ENCODE results near the gene ANKRD18A. TPM values are rescaled to one million over a fixed set of nuclear protein-coding genes. Genes with fewer than 3 reads are reported as not detected.
"Not testable (repeated sequence)": the region's sequence is repeated elsewhere in the genome, so short reads cannot be mapped to it uniquely, and the experiment has no call there.

Gene ANKRD18A
- total RNA-seq, 1 donor from 2014 or later = 4.1 TPM

- peak overlapping the region; percentile 90 for H3K4me3 Mint-ChIP-seq
- intact Hi-C loops (cut with micrococcal nuclease) = loop anchor here (5.0 kb wide), 1 partner anchor 52 kb away; no protein-coding TSS in a partner anchor
- H3K27me3 Mint-ChIP-seq (ENCODE audit: insufficient read depth) = peaks cover 43% of the 10 kb centered on the region
- peak overlapping the region; percentile 91 for H3K27ac Mint-ChIP-seq
- no peak for DNase-seq (ENCODE audit: low spot score)
- H3K36me3 Mint-ChIP-seq (ENCODE audit: low read depth) = no peaks in the 10 kb centered on the region
- H3K4me1 Mint-ChIP-seq (ENCODE audit: low read depth) = peaks cover 21% of the 10 kb centered on the region
- H3K9me3 Mint-ChIP-seq = peaks cover 4% of the 10 kb centered on the region
Measured at GRCh38 chr9:38619556-38620447, 594 bp downstream of the ANKRD18A start.

- H3K4me3 Mint-ChIP-seq; intact Hi-C loops (cut with micrococcal nuclease); H3K36me3 Mint-ChIP-seq (ENCODE audit: low read depth); DNase-seq (ENCODE audit: low spot score); H3K9me3 Mint-ChIP-seq; H3K27ac Mint-ChIP-seq; H3K27me3 Mint-ChIP-seq (ENCODE audit: insufficient read depth); H3K4me1 Mint-ChIP-seq (ENCODE audit: low read depth): not testable (repeated sequence)
Measured at GRCh38 chr9:38598029-38598745, 22.2 kb downstream of the ANKRD18A start.

- intact Hi-C loops (cut with micrococcal nuclease); H3K27ac Mint-ChIP-seq; DNase-seq (ENCODE audit: low spot score); H3K4me3 Mint-ChIP-seq; H3K9me3 Mint-ChIP-seq; H3K4me1 Mint-ChIP-seq (ENCODE audit: low read depth); H3K36me3 Mint-ChIP-seq (ENCODE audit: low read depth); H3K27me3 Mint-ChIP-seq (ENCODE audit: insufficient read depth): not testable (repeated sequence)
Measured at GRCh38 chr9:38595117-38595516, 25.3 kb downstream of the ANKRD18A start.

- intact Hi-C loops (cut with micrococcal nuclease); H3K4me1 Mint-ChIP-seq (ENCODE audit: low read depth); H3K27me3 Mint-ChIP-seq (ENCODE audit: insufficient read depth); H3K36me3 Mint-ChIP-seq (ENCODE audit: low read depth); H3K9me3 Mint-ChIP-seq; H3K4me3 Mint-ChIP-seq; DNase-seq (ENCODE audit: low spot score); H3K27ac Mint-ChIP-seq: not testable (repeated sequence)
Measured at GRCh38 chr9:38591346-38592063, 28.9 kb downstream of the ANKRD18A start.

GRCh38 chr9:38583765-38584164 lies 36.6 kb downstream of the ANKRD18A start:
- H3K27ac Mint-ChIP-seq; DNase-seq (ENCODE audit: low spot score); H3K27me3 Mint-ChIP-seq (ENCODE audit: insufficient read depth); H3K4me3 Mint-ChIP-seq; H3K36me3 Mint-ChIP-seq (ENCODE audit: low read depth); H3K4me1 Mint-ChIP-seq (ENCODE audit: low read depth); intact Hi-C loops (cut with micrococcal nuclease); H3K9me3 Mint-ChIP-seq: not testable (repeated sequence)

- intact Hi-C loops (cut with micrococcal nuclease); DNase-seq (ENCODE audit: low spot score); H3K36me3 Mint-ChIP-seq (ENCODE audit: low read depth); H3K9me3 Mint-ChIP-seq; H3K4me3 Mint-ChIP-seq; H3K4me1 Mint-ChIP-seq (ENCODE audit: low read depth); H3K27ac Mint-ChIP-seq; H3K27me3 Mint-ChIP-seq (ENCODE audit: insufficient read depth): not testable (repeated sequence)
Measured at GRCh38 chr9:38580112-38580511, 40.3 kb downstream of the ANKRD18A start.

- H3K27me3 Mint-ChIP-seq (ENCODE audit: insufficient read depth); H3K27ac Mint-ChIP-seq; H3K4me3 Mint-ChIP-seq; H3K9me3 Mint-ChIP-seq; H3K36me3 Mint-ChIP-seq (ENCODE audit: low read depth); intact Hi-C loops (cut with micrococcal nuclease); DNase-seq (ENCODE audit: low spot score); H3K4me1 Mint-ChIP-seq (ENCODE audit: low read depth): not testable (repeated sequence)
Measured at GRCh38 chr9:38576181-38576580, 44.2 kb downstream of the ANKRD18A start.

GRCh38 chr9:38566048-38566447 lies 54.3 kb downstream of the ANKRD18A start:
- H3K4me1 Mint-ChIP-seq (ENCODE audit: low read depth); H3K9me3 Mint-ChIP-seq; intact Hi-C loops (cut with micrococcal nuclease); H3K36me3 Mint-ChIP-seq (ENCODE audit: low read depth); DNase-seq (ENCODE audit: low spot score); H3K27ac Mint-ChIP-seq; H3K4me3 Mint-ChIP-seq; H3K27me3 Mint-ChIP-seq (ENCODE audit: insufficient read depth): not testable (repeated sequence)

GRCh38 chr9:38565178-38565577 lies 55.2 kb downstream of the ANKRD18A start:
- intact Hi-C loops (cut with micrococcal nuclease); H3K4me1 Mint-ChIP-seq (ENCODE audit: low read depth); H3K27me3 Mint-ChIP-seq (ENCODE audit: insufficient read depth); H3K4me3 Mint-ChIP-seq; H3K27ac Mint-ChIP-seq; DNase-seq (ENCODE audit: low spot score); H3K36me3 Mint-ChIP-seq (ENCODE audit: low read depth); H3K9me3 Mint-ChIP-seq: not testable (repeated sequence)

GRCh38 chr9:38563911-38564310 lies 56.5 kb downstream of the ANKRD18A start:
- intact Hi-C loops (cut with micrococcal nuclease); H3K36me3 Mint-ChIP-seq (ENCODE audit: low read depth); H3K4me3 Mint-ChIP-seq; DNase-seq (ENCODE audit: low spot score); H3K27ac Mint-ChIP-seq; H3K9me3 Mint-ChIP-seq; H3K27me3 Mint-ChIP-seq (ENCODE audit: insufficient read depth); H3K4me1 Mint-ChIP-seq (ENCODE audit: low read depth): not testable (repeated sequence)

- H3K27me3 Mint-ChIP-seq (ENCODE audit: insufficient read depth); H3K27ac Mint-ChIP-seq; intact Hi-C loops (cut with micrococcal nuclease); H3K9me3 Mint-ChIP-seq; DNase-seq (ENCODE audit: low spot score); H3K4me3 Mint-ChIP-seq; H3K36me3 Mint-ChIP-seq (ENCODE audit: low read depth): not testable (repeated sequence)
- peaks cover 15% of the 10 kb centered on the region for H3K4me1 Mint-ChIP-seq (ENCODE audit: low read depth)
Measured at GRCh38 chr9:38561134-38561533, 59.3 kb downstream of the ANKRD18A start.

GRCh38 chr9:38559172-38559571 lies 61.2 kb downstream of the ANKRD18A start:
- intact Hi-C loops (cut with micrococcal nuclease); H3K4me3 Mint-ChIP-seq; H3K9me3 Mint-ChIP-seq: not testable (repeated sequence)

GRCh38 chr9:38557746-38558145 lies 62.6 kb downstream of the ANKRD18A start:
- H3K27ac Mint-ChIP-seq; H3K9me3 Mint-ChIP-seq; intact Hi-C loops (cut with micrococcal nuclease); H3K36me3 Mint-ChIP-seq (ENCODE audit: low read depth); H3K4me1 Mint-ChIP-seq (ENCODE audit: low read depth); DNase-seq (ENCODE audit: low spot score); H3K4me3 Mint-ChIP-seq; H3K27me3 Mint-ChIP-seq (ENCODE audit: insufficient read depth): not testable (repeated sequence)

More at GRCh38 chr9:38559172-38559571, 61.2 kb downstream of the ANKRD18A start:
- not testable (repeated sequence) for H3K27ac Mint-ChIP-seq; H3K36me3 Mint-ChIP-seq (ENCODE audit: low read depth); H3K27me3 Mint-ChIP-seq (ENCODE audit: insufficient read depth); H3K4me1 Mint-ChIP-seq (ENCODE audit: low read depth); DNase-seq (ENCODE audit: low spot score)

Measured in activated T-helper 1 cell treated with anti-CD3 and anti-CD28 coated beads, Interleukin-12 subunit alpha, Interleukin-12 subunit beta, Interleukin-2, Interleukin-4 antibody, amounts not matched to agents 30 ng/mL and 10 ng/mL and 1 ng/mL, durations not matched to agents 14 hours and 24 hours and 36 hours (primary cell).